Activated T-cell treated with anti-CD3 and anti-CD28 coated beads for 24 hours (primary cell): ENCODE results near the gene LRBA.
"Not testable (repeated sequence)": the region's sequence is repeated elsewhere in the genome, so short reads cannot be mapped to it uniquely, and the experiment has no call there.

Experiments
- DNase-seq: peaks from one replicate; pipeline ENCODE4 v3.0.0-alpha.2; 2020; ENCODE audit warnings: low read depth

Gene LRBA

GRCh38 chr4:151014521-151015458, at the start of gene LRBA:
LRBA (minus strand) TSS chr4:151015284; CDS start chr4:151014642, 642 bp downstream.
- DNase-seq = peak; percentile 81

GRCh38 chr4:151063143-151063542, 48.1 kb upstream of the LRBA start:
- DNase-seq = not testable (repeated sequence)

- DNase-seq = no peak
Observed at GRCh38 chr4:151055539-151055938, 40.5 kb upstream of the LRBA start.

GRCh38 chr4:151052785-151053184, 37.7 kb upstream of the LRBA start:
- DNase-seq = no peak

- DNase-seq = no peak
Observed at GRCh38 chr4:151049430-151049884, 34.4 kb upstream of the LRBA start.

GRCh38 chr4:151048913-151049312, 33.8 kb upstream of the LRBA start:
- no peak for DNase-seq

GRCh38 chr4:151046609-151047008, 31.5 kb upstream of the LRBA start:
- no peak for DNase-seq

- no peak for DNase-seq
Observed at GRCh38 chr4:151045907-151046306, 30.8 kb upstream of the LRBA start.

GRCh38 chr4:151043803-151044515, 28.9 kb upstream of the LRBA start:
- DNase-seq = no peak

GRCh38 chr4:151039733-151040132, 24.6 kb upstream of the LRBA start:
- no peak for DNase-seq

- DNase-seq = no peak
Observed at GRCh38 chr4:151038452-151039157, 23.5 kb upstream of the LRBA start.

GRCh38 chr4:151035911-151036310, 20.8 kb upstream of the LRBA start:
- no peak for DNase-seq

- DNase-seq = no peak
Observed at GRCh38 chr4:151035328-151035727, 20.2 kb upstream of the LRBA start.

- no peak for DNase-seq
Observed at GRCh38 chr4:151034829-151035228, 19.7 kb upstream of the LRBA start.

- peak; percentile 16 for DNase-seq
Observed at GRCh38 chr4:151031831-151032605, 16.9 kb upstream of the LRBA start.

- peak; percentile 20 for DNase-seq
Observed at GRCh38 chr4:151029537-151029936, 14.5 kb upstream of the LRBA start.

- DNase-seq = not testable (repeated sequence)
Observed at GRCh38 chr4:151029006-151029405, 13.9 kb upstream of the LRBA start.

GRCh38 chr4:151025759-151026158, 10.7 kb upstream of the LRBA start:
- no peak for DNase-seq

GRCh38 chr4:151022586-151022985, 7.5 kb upstream of the LRBA start:
- DNase-seq = no peak

GRCh38 chr4:151021637-151022334, 6.7 kb upstream of the LRBA start:
- DNase-seq = no peak
